Hematopoietic multipotent progenitor cell treated with erythropoietin and hydrocortisone succinate and interleukin-3 and kit ligand, for 15 days (in vitro differentiated cells): ENCODE results near the gene TTLL5.

ENCODE experiments used
- DNase-seq: peaks from one replicate; pipeline ENCODE4 v3.0.0-alpha.2; 2015; ENCODE audit warnings: low spot score

The TTLL5 gene

GRCh38 chr14:75697918-75698317 lies 36.9 kb downstream of the TTLL5 start:
- DNase-seq: no peak

GRCh38 chr14:75699331-75699730 lies 38.3 kb downstream of the TTLL5 start:
- no peak for DNase-seq

- no peak for DNase-seq
Measured at GRCh38 chr14:75700295-75700694, 39.2 kb downstream of the TTLL5 start.

GRCh38 chr14:75702122-75702521 lies 41.1 kb downstream of the TTLL5 start:
- DNase-seq: no peak

GRCh38 chr14:75702616-75703261 lies 41.7 kb downstream of the TTLL5 start:
- no peak for DNase-seq

- DNase-seq: no peak
Measured at GRCh38 chr14:75703467-75703866, 42.4 kb downstream of the TTLL5 start.

- DNase-seq: no peak
Measured at GRCh38 chr14:75705014-75705413, 44.0 kb downstream of the TTLL5 start.

GRCh38 chr14:75709207-75709812 lies 48.3 kb downstream of the TTLL5 start:
- peak; percentile 66 for DNase-seq

GRCh38 chr14:75711105-75711795 lies 50.2 kb downstream of the TTLL5 start:
- DNase-seq: peak; percentile 12

- DNase-seq: no peak
Measured at GRCh38 chr14:75711796-75712211, 50.8 kb downstream of the TTLL5 start.

GRCh38 chr14:75714991-75715390 lies 53.9 kb downstream of the TTLL5 start:
- DNase-seq: no peak

GRCh38 chr14:75715926-75716780 lies 55.1 kb downstream of the TTLL5 start:
- no peak for DNase-seq

GRCh38 chr14:75717729-75718128 lies 56.7 kb downstream of the TTLL5 start:
- DNase-seq: no peak

GRCh38 chr14:75718199-75718598 lies 57.2 kb downstream of the TTLL5 start:
- DNase-seq: no peak

GRCh38 chr14:75720116-75720515 lies 59.1 kb downstream of the TTLL5 start:
- DNase-seq: no peak

GRCh38 chr14:75720842-75721498 lies 59.9 kb downstream of the TTLL5 start:
- no peak for DNase-seq

- no peak for DNase-seq
Measured at GRCh38 chr14:75723716-75724115, 62.7 kb downstream of the TTLL5 start.

- no peak for DNase-seq
Measured at GRCh38 chr14:75724414-75725204, 63.6 kb downstream of the TTLL5 start.

- no peak for DNase-seq
Measured at GRCh38 chr14:75725481-75725880, 64.4 kb downstream of the TTLL5 start.

- DNase-seq: no peak
Measured at GRCh38 chr14:75726321-75726720, 65.3 kb downstream of the TTLL5 start.

- no peak for DNase-seq
Measured at GRCh38 chr14:75727124-75727523, 66.1 kb downstream of the TTLL5 start.
